Testis (tissue), 3 donors: ENCODE measurements around the gene IGSF9. TPM values are rescaled to one million over a fixed set of nuclear protein-coding genes. Genes with fewer than 3 reads are reported as not detected.
A peak's percentile ranks its signal among the peaks of the same experiment; 100 is the strongest.

Source experiments
- DNase-seq: peaks from one replicate; pipeline ENCODE4 v3.0.0-alpha.2; 2019
- H3K27ac ChIP-seq, 2 donors: fragments of 200-600 bp; sonication (generic); one replicate each; pipeline ENCODE4 v1.5.1; 2019
- H3K27me3 ChIP-seq: fragments of 200-600 bp; sonication (generic); one replicate; pipeline ENCODE4 v1.5.1; 2019
- H3K36me3 ChIP-seq: fragments of 200-600 bp; sonication (generic); one replicate; pipeline ENCODE4 v1.5.1; 2017; ENCODE audit warnings: low read depth; ENCODE audit errors: missing control alignments
- H3K4me1 ChIP-seq: fragments of 200-600 bp; sonication (generic); one replicate; pipeline ENCODE4 v1.5.1; 2019
- H3K4me3 ChIP-seq, 2 donors: fragments of 200-600 bp; sonication (generic); one replicate each; pipeline ENCODE4 v1.5.1; 2017 to 2019
- H3K9me3 ChIP-seq: fragments of 200-600 bp; sonication (generic); one replicate; pipeline ENCODE4 v1.5.1; 2017
- POLR2A ChIP-seq: fragments of 450-650 bp; IDR thresholded peaks from one replicate; pipeline ENCODE4 v1.6.1; 2017; ENCODE audit warnings: antibody characterized with exemption, mild to moderate bottlenecking, moderate library complexity
- WGBS, 2 donors: methylation state at CpG; one replicate each; pipeline ENCODE4 v1.1.5; 2018; 5-methylcytosine and 5-hydroxymethylcytosine counted together
- intact Hi-C: fragments of 100-400 bp; cut with DNase I; formaldehyde crosslinking; loops from one replicate; pipeline ENCODE4 v1.15.1; 2023; ENCODE audit warnings: low total_unique reads
- polyA plus RNA-seq: library from polyadenylated mRNA; stranded (reverse); fragments of 350-450 nt; fragmentation: Illumina TruSeq; extraction: RNeasy Lipid Tissue Mini Kit (QIAGEN cat#74804); gene quantifications from one replicate; pipeline ENCODE4 v1.2.3, GENCODE V29; 2014; ENCODE audit warnings: low read depth, low replicate concordance; ENCODE audit not compliant: insufficient read depth
- total RNA-seq, 2 donors: library from RNA; depleted of rRNA; stranded (reverse); fragments of >200 nt; gene quantifications; one replicate each; pipeline ENCODE4 v1.2.3, GENCODE V29; 2016
- TF ChIP-seq, protein P1 (sequence below), 3 experiments: fragments of 450-650 bp in 2 of 3; fragments of 200-600 bp in 1 of 3; sonication (generic) in 1 of 3; IDR thresholded peaks; one replicate each; pipeline ENCODE4 v1.5.1; 2016 to 2019; ENCODE audit warnings: antibody characterized with exemption in 3 of 3, mild to moderate bottlenecking in 2 of 3, moderate library complexity in 1 of 3

Gene IGSF9
- total and polyA plus RNA-seq, 3 donors from 2014 or later: 4.8 to 10.2 (median 7.9) TPM

DNA sequence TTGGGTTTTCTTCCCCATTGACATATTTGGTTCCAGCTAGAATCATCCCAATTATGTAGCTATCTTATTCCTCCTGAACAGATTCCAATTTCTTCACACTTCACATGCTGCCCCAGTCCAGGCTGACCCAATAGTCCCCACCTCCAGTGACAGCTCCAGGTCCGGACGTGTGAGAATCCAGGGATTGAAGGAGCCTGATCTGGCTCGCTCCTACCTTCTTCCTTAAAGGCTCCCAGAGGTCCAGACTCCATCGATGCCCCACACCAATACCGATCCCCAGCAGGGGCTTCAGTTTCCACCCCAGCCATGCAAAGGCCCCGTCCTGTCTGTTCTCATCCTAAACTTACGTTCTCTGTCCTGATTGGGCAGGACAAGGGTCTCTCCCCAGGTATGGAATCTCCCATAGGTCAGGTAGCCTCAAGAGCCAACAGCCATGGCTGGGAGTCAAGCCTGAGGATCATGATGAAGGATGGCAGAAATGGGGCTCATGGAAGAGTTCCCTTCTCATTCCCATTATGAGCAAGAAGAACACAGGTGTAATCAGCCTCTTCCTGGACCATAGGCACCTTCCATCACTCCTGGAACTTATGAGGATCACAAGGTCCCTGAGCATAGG, 29.0 kb upstream of the IGSF9 start:
- no peaks in the 10 kb centered on the region for H3K9me3 ChIP-seq
- H3K4me3 ChIP-seq: no peak overlapping the region
- H3K36me3 ChIP-seq: no peaks in the 10 kb centered on the region
- H3K27me3 ChIP-seq: no peaks in the 10 kb centered on the region
- DNase-seq: no peak
- no peak overlapping the region for H3K27ac ChIP-seq
- WGBS, 2 donors: 90 to 97% methylated on average over 7 of the region's 7 CpGs
- intact Hi-C loops: no loop called here
- TF ChIP-seq, protein P1, sequence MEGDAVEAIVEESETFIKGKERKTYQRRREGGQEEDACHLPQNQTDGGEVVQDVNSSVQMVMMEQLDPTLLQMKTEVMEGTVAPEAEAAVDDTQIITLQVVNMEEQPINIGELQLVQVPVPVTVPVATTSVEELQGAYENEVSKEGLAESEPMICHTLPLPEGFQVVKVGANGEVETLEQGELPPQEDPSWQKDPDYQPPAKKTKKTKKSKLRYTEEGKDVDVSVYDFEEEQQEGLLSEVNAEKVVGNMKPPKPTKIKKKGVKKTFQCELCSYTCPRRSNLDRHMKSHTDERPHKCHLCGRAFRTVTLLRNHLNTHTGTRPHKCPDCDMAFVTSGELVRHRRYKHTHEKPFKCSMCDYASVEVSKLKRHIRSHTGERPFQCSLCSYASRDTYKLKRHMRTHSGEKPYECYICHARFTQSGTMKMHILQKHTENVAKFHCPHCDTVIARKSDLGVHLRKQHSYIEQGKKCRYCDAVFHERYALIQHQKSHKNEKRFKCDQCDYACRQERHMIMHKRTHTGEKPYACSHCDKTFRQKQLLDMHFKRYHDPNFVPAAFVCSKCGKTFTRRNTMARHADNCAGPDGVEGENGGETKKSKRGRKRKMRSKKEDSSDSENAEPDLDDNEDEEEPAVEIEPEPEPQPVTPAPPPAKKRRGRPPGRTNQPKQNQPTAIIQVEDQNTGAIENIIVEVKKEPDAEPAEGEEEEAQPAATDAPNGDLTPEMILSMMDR (IDR thresholded peaks at IDR 0.05): no peak
- no peak for TF ChIP-seq POLR2A
- peaks cover 4% of the 10 kb centered on the region for H3K4me1 ChIP-seq

DNA sequence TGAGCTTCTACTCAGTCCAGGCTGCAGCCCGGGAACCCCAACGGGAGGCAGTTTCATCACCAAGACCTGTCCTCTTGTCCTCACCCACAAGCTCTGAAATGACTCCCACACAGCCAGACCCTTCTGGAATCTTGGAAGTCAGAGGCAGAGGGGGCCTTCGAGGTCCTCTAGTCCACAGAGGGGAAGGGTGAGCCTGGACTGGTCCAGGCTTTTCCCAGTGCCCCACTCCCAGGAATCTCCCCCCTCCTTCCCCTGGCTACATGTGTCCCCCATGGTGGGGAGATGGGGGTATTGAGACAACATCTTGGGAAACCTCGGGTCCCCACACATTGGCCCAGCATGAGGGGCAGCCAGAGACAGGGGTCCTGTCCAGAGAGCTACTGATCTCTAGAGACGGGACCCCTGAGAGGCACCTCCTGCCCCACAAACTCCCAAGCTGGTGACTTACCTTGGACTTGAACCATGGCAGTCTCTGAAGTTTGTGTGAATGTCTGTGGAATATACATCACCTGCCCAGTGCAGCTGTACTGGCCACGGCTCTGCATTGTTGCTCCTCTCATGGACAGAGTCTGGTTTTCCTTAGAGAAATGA, 28.0 kb upstream of the IGSF9 start:
- H3K9me3 ChIP-seq: no peaks in the 10 kb centered on the region
- intact Hi-C loops: no loop called here
- no peak for DNase-seq

DNA sequence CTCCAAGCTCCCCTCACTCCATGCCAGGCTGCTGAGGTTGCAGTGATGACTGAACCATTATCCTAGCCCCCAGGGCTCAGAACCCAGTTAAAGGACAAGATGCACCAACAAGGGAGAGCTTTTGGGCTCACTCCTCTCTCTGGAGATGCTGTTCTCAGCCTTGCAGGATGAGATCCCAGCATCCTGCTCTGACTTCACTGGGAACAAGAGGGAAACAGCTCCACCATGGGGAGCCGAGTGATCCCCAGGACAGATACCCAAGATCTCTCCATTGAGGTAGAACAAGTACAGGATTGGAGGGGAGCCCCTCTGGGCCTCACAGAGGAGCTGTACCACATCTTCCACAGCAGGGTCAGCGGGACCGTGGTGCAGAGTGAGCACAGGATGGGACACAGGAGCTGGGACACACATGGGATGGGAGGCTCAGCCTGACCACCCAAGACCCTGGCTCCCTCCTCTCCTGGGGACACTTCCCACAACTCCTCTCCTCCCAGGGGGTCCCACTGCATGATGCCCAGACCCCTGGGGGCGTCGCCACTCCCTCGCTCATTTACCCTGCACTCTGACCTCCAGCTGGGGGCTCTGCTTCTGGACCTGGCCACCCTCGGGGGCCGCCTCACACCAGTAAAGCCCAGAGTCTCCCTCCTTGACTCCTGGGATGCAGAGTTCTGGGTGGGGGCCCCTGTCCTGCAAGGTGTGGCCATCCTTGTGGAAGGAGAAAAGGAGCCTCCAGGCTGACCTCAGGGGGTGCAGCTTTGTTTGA, 27.2 kb upstream of the IGSF9 start:
- Histone ChIP-seq H3K27ac (no peak overlapping the region), H3K27me3 (no peaks in the 10 kb centered on the region), H3K9me3 (no peaks in the 10 kb centered on the region), H3K4me1 (peaks cover 4% of the 10 kb centered on the region), H3K36me3 (no peaks in the 10 kb centered on the region), H3K4me3 (no peak overlapping the region)
- intact Hi-C loops: no loop called here
- 84 to 89% methylated on average over 8 of the region's 8 CpGs for WGBS, 2 donors
- no peak for TF ChIP-seq POLR2A
- TF ChIP-seq, protein P1 (IDR thresholded peaks at IDR 0.05): no peak
- no peak for DNase-seq

More for the DNA sequence above, 28.0 kb upstream of the IGSF9 start:
- 76 to 80% methylated on average over 5 to 6 of the region's 6 CpGs for WGBS, 2 donors
- no peaks in the 10 kb centered on the region for H3K36me3 ChIP-seq
- H3K4me1 ChIP-seq: peaks cover 4% of the 10 kb centered on the region
- H3K4me3 ChIP-seq: no peak overlapping the region
- H3K27ac ChIP-seq: no peak overlapping the region
- TF ChIP-seq, protein P1 (IDR thresholded peaks at IDR 0.05): no peak
- TF ChIP-seq POLR2A: no peak
- H3K27me3 ChIP-seq: no peaks in the 10 kb centered on the region

DNA sequence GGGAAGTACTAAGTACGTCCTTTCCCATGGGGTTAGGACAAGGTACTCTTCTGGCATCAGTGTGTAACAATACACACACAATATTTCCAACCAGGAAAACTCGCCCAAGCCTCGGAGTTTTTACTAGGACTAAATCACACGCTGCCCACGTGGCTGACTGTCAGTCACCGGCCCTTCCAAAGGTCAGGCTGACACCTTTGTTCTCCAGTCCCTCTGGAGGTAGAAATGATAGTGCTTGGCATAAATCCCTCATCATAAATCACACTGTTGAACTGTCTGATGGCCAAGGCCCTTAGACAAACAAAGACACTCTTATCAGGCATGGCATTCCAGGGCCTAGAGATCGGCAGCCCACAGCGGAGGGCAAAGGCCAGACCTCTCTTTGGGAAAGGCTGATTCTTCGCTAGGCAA, 25.5 kb upstream of the IGSF9 start:
- no peaks in the 10 kb centered on the region for H3K9me3 ChIP-seq
- 42 to 52% methylated on average over 9 of the region's 9 CpGs for WGBS, 2 donors
- H3K27me3 ChIP-seq: no peaks in the 10 kb centered on the region
- H3K4me3 ChIP-seq: no peak overlapping the region
- intact Hi-C loops: no loop called here
- no peaks in the 10 kb centered on the region for H3K36me3 ChIP-seq
- H3K27ac ChIP-seq: no peak overlapping the region
- peak; percentile 28 for DNase-seq
- H3K4me1 ChIP-seq: peaks cover 4% of the 10 kb centered on the region
- no peak for TF ChIP-seq POLR2A
- TF ChIP-seq, protein P1 (IDR thresholded peaks at IDR 0.05): no peak
